ENCODE measurements around the gene TMEM163. TPM values are rescaled to one million over a fixed set of nuclear protein-coding genes. Genes with fewer than 3 reads are reported as not detected.

TMEM163 gene
- total RNA-seq, 1 experiment from 2014 or later: 10.7 TPM

GRCh38 chr2:134411279-134411827 lies 307.4 kb downstream of the TMEM163 start:
- DNase-seq (ENCODE audit: low read depth): no peak

- DNase-seq (ENCODE audit: low read depth): peak; percentile 42
These were observed 308.0 kb downstream of the TMEM163 start for GRCh38 chr2:134410831-134411231.

- DNase-seq (ENCODE audit: low read depth): no peak
These were observed 308.8 kb downstream of the TMEM163 start for GRCh38 chr2:134410006-134410405.

- DNase-seq (ENCODE audit: low read depth): peak; percentile 35
These were observed 310.0 kb downstream of the TMEM163 start for GRCh38 chr2:134408791-134409190.

GRCh38 chr2:134408386-134408785 lies 310.4 kb downstream of the TMEM163 start:
- DNase-seq (ENCODE audit: low read depth): peak; percentile 61

- no peak for DNase-seq (ENCODE audit: low read depth)
These were observed 311.5 kb downstream of the TMEM163 start for GRCh38 chr2:134407154-134407890.

- DNase-seq (ENCODE audit: low read depth): no peak
These were observed 312.1 kb downstream of the TMEM163 start for GRCh38 chr2:134406736-134407135.

GRCh38 chr2:134406311-134406710 lies 312.5 kb downstream of the TMEM163 start:
- no peak for DNase-seq (ENCODE audit: low read depth)

Other genes with a start within 250 kb of the TMEM163 start
- not detected in 2 replicates for gene ACMSD, start 119.6 kb upstream of the TMEM163 start, total RNA-seq (2014; rRNA removed; shearing (Covaris generic))
- 21.6 and 25.6 TPM in 2 replicates for gene CCNT2, start 199.8 kb upstream of the TMEM163 start, total RNA-seq (2014; rRNA removed; shearing (Covaris generic))